Measurements from ENCODE around the gene TMEM219.

Gene TMEM219

GRCh38 chr16:29983420-29984136 is 21.7 kb downstream of the TMEM219 start:
- no peak for DNase-seq

- no peak for DNase-seq
These were observed 22.4 kb downstream of the TMEM219 start for GRCh38 chr16:29984137-29984763.

DNA sequence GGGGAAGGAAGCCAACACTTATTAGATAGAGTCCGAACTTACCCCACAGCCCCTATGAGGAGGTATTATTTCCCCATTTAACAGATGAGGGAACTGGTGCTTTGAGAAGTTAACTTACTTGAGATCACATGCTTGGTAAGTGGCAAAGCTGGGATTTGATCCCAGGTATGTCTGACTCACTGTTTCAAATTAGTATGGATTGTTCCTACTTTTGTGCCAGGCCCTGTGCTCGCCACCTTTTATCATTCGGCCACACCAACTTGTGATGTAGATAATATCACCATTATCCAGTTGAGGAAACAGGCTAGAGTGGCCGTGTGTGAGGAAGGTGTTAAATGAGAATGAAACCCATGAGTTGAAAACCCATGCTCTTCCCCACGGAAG is 22.9 kb downstream of the TMEM219 start:
- DNase-seq = no peak

GRCh38 chr16:29985271-29985811 is 23.5 kb downstream of the TMEM219 start:
- DNase-seq = no peak

DNA sequence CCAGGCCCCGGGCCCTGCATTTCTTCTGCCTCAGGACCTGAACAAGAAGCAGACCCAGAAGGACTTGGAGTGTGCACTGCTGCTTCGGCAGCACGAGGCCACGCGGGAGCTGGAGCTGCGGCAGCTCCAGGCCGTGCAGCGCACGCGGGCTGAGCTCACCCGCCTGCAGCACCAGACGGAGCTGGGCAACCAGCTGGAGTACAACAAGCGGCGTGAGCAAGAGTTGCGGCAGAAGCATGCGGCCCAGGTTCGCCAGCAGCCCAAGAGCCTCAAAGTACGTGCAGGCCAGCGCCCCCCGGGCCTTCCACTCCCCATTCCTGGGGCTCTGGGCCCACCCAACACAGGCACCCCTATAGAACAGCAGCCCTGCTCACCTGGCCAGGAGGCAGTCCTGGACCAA is 24.4 kb downstream of the TMEM219 start:
- DNase-seq = no peak

- DNase-seq = no peak
These were observed 25.1 kb downstream of the TMEM219 start for GRCh38 chr16:29986931-29987330.

DNA sequence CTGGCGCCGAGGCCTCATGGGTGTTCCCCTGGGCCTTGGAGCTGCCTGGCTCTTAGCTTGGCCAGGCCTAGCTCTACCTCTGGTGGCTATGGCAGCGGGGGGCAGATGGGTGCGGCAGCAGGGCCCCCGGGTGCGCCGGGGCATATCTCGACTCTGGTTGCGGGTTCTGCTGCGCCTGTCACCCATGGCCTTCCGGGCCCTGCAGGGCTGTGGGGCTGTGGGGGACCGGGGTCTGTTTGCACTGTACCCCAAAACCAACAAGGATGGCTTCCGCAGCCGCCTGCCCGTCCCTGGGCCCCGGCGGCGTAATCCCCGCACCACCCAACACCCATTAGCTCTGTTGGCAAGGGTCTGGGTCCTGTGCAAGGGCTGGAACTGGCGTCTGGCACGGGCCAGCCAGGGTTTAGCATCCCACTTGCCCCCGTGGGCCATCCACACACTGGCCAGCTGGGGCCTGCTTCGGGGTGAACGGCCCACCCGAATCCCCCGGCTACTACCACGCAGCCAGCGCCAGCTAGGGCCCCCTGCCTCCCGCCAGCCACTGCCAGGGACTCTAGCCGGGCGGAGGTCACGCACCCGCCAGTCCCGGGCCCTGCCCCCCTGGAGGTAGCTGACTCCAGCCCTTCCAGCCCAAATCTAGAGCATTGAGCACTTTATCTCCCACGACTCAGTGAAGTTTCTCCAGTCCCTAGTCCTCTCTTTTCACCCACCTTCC is 25.6 kb downstream of the TMEM219 start:
- DNase-seq = no peak

DNA sequence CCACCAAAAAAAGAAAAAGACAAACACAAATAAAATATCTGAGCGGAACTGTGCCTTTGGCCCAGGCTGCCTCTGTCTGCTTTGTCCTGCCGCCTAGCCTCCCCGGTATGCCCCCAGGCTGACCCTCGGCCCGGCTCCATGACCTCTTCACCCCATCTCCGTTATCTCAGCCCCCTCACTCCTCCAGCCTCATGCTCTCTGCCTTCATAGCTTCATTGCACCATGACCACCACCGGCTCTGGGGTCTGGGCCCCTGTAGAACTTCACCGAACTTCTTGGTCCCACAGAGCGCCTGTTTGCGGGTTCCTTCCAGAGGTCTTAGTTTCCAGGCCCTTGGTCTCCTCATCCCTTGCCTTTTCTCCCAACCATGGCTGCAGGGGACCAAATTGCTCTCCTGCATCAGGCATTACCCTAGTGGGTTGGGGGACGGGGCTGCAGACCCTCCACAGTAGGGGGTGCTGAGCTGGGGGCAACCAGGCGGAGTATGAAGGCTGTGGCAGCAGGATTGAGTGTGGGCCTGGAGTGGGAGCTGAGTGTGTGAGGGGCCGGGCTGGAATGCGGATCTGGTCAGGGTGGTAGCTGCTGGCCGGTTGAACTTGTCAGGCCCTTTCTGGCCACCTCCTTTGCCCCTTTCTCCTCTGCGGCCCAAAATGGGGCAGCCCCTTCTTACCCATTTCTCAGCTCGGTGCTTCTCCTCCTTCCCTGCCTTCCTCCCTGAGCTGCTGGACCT is 26.6 kb downstream of the TMEM219 start:
- no peak for DNase-seq

- no peak for DNase-seq
These were observed 27.4 kb downstream of the TMEM219 start for GRCh38 chr16:29989111-29989858.

- DNase-seq = no peak
These were observed 28.2 kb downstream of the TMEM219 start for GRCh38 chr16:29990034-29990433.

GRCh38 chr16:29990883-29991570 is 29.1 kb downstream of the TMEM219 start:
- DNase-seq = no peak

DNA sequence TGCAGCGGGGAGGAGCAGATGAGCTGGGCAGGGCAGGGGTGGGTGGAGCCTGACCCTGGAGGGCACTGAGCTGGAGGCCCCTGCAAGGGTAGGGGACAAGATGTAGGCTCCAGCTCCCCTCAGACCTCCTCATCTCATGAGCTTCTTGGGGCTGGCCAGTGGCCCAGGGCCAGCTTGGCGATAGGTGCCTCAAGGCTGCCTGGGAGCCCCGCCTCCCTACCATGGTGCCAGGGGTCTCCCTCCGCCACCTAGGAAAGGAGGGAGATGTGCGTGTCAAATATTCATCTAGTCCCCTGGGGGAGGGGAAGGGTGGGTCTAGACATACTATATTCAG is 29.7 kb downstream of the TMEM219 start:
- no peak for DNase-seq

GRCh38 chr16:29992344-29992967 is 30.6 kb downstream of the TMEM219 start:
- no peak for DNase-seq

GRCh38 chr16:29993191-29993902 is 31.5 kb downstream of the TMEM219 start:
- DNase-seq = no peak

GRCh38 chr16:29993903-29994599 is 32.2 kb downstream of the TMEM219 start:
- DNase-seq = no peak

- DNase-seq = no peak
These were observed 32.9 kb downstream of the TMEM219 start for GRCh38 chr16:29994600-29995323.

GRCh38 chr16:29995324-29995910 is 33.5 kb downstream of the TMEM219 start, which contains the start of gene HIRIP3:
TSS of gene HIRIP3 (minus strand) at chr16:29995617. CDS start at chr16:29995605, 12 bp downstream.
- DNase-seq = peak; percentile 51

GRCh38 chr16:29995911-29996765 is 34.3 kb downstream of the TMEM219 start, which contains the start of gene INO80E:
TSS of gene INO80E (plus strand) at chr16:29996241. CDS start at chr16:29996311, 70 bp downstream.
- peak; percentile 77 for DNase-seq
